GM21381 (cell line): Measurements from ENCODE around the gene NMRK2.
"Not testable (repeated sequence)": the region's sequence is repeated elsewhere in the genome, so short reads cannot be mapped to it uniquely, and the experiment has no call there.

Source experiments
- ATAC-seq: cut with Tn5 transposase; IDR thresholded peaks from one replicate; pipeline ENCODE4 v1.9.1; 2021; ENCODE audit warnings: mild to moderate bottlenecking, moderate library complexity; ENCODE audit not compliant: unreplicated experiment

The NMRK2 gene

GRCh38 chr19:3932931-3933810, at the start of gene NMRK2:
Gene NMRK2 (plus strand): TSS chr19:3933069. CDS start chr19:3933672, 603 bp downstream.
- ATAC-seq: no peak

GRCh38 chr19:3890591-3890990, 42.3 kb upstream of the NMRK2 start:
- no peak for ATAC-seq

GRCh38 chr19:3893509-3894179, 39.2 kb upstream of the NMRK2 start:
- no peak for ATAC-seq

GRCh38 chr19:3894959-3895358, 37.9 kb upstream of the NMRK2 start:
- not testable (repeated sequence) for ATAC-seq

GRCh38 chr19:3895788-3896187, 37.1 kb upstream of the NMRK2 start:
- ATAC-seq: no peak

- no peak for ATAC-seq
Observed at GRCh38 chr19:3897936-3898335, 34.9 kb upstream of the NMRK2 start.

GRCh38 chr19:3898426-3898825, 34.4 kb upstream of the NMRK2 start:
- ATAC-seq: no peak

- ATAC-seq: no peak
Observed at GRCh38 chr19:3899531-3900294, 33.2 kb upstream of the NMRK2 start.

GRCh38 chr19:3902317-3902973, 30.4 kb upstream of the NMRK2 start:
- ATAC-seq: no peak

GRCh38 chr19:3904233-3904632, 28.6 kb upstream of the NMRK2 start:
- ATAC-seq: no peak

GRCh38 chr19:3907626-3908265, 25.1 kb upstream of the NMRK2 start:
- no peak for ATAC-seq

- no peak for ATAC-seq
Observed at GRCh38 chr19:3908266-3909054, 24.4 kb upstream of the NMRK2 start.

GRCh38 chr19:3910105-3910504, 22.8 kb upstream of the NMRK2 start:
- no peak for ATAC-seq

GRCh38 chr19:3914199-3914598, 18.7 kb upstream of the NMRK2 start:
- no peak for ATAC-seq

- ATAC-seq: no peak
Observed at GRCh38 chr19:3916033-3916432, 16.8 kb upstream of the NMRK2 start.

GRCh38 chr19:3919793-3920192, 13.1 kb upstream of the NMRK2 start:
- no peak for ATAC-seq

GRCh38 chr19:3923096-3923758, 9.6 kb upstream of the NMRK2 start:
- no peak for ATAC-seq

- no peak for ATAC-seq
Observed at GRCh38 chr19:3923912-3924311, 9.0 kb upstream of the NMRK2 start.

- no peak for ATAC-seq
Observed at GRCh38 chr19:3931041-3931440, 1.8 kb upstream of the NMRK2 start.
